Esophagus muscularis mucosa (tissue), 4 donors: ENCODE results near the gene EIF5A2. TPM values are rescaled to one million over a fixed set of nuclear protein-coding genes. Genes with fewer than 3 reads are reported as not detected.
"Not testable (repeated sequence)": the region's sequence is repeated elsewhere in the genome, so short reads cannot be mapped to it uniquely, and the experiment has no call there.

Experiments used
- DNase-seq: peaks from one replicate; pipeline ENCODE4 v3.0.0-alpha.2; 2017; ENCODE audit errors: extremely low spot score
- H3K27ac ChIP-seq, 4 donors: fragments of 200-600 bp; sonication (generic); replicated peaks in 1 of 4; 1 replicate in 3 of 4; 2 replicates in 1 of 4; pipeline ENCODE4 v1.5.1; 2016 to 2019; ENCODE audit warnings: mild to moderate bottlenecking in 1 of 4
- H3K27me3 ChIP-seq, 4 donors: fragments of 200-600 bp; sonication (generic); one replicate each; pipeline versions ENCODE4 v1.5.1 to v1.6.0; 2016 to 2019
- H3K36me3 ChIP-seq, 4 donors: fragments of 200-600 bp; sonication (generic); one replicate each; pipeline ENCODE4 v1.5.1; 2016 to 2019
- H3K4me1 ChIP-seq, 4 donors: fragments of 200-600 bp; sonication (generic); one replicate each; pipeline ENCODE4 v1.5.1; 2016 to 2019
- H3K4me3 ChIP-seq, 4 donors: fragments of 200-600 bp; sonication (generic); 1 replicate in 2 of 4; 2 replicates in 2 of 4; pipeline ENCODE4 v1.5.1; 2016 to 2019; ENCODE audit warnings: mild to moderate bottlenecking in 4 of 4, moderate library complexity in 1 of 4
- H3K9me3 ChIP-seq, 4 donors: fragments of 200-600 bp; sonication (generic); 1 replicate in 3 of 4; 2 replicates in 1 of 4; pipeline ENCODE4 v1.5.1; 2016 to 2019
- CTCF ChIP-seq, 3 experiments: fragments of 200-600 bp in 2 of 3; fragments of 450-650 bp in 1 of 3; sonication (generic) in 2 of 3; IDR thresholded peaks; one replicate each; pipeline ENCODE4 v1.5.1; 2017 to 2019; ENCODE audit warnings: antibody characterized with exemption in 3 of 3, mild to moderate bottlenecking in 2 of 3, moderate library complexity in 1 of 3
- EP300 ChIP-seq: sonication (generic); formaldehyde crosslinking; IDR thresholded peaks from one replicate; pipeline ENCODE4 v1.6.1; 2017; ENCODE audit warnings: antibody characterized with exemption
- POLR2A ChIP-seq: fragments of 450-650 bp; IDR thresholded peaks from one replicate; pipeline ENCODE4 v1.6.1; 2017; ENCODE audit warnings: antibody characterized with exemption, moderate library complexity, mild to moderate bottlenecking, low read depth
- POLR2AphosphoS5 ChIP-seq, 2 donors: sonication (generic); formaldehyde crosslinking; IDR thresholded peaks; one replicate each; pipeline ENCODE4 v1.6.1; 2017; ENCODE audit warnings: antibody characterized with exemption in 2 of 2
- WGBS: methylation state at CpG from one replicate; pipeline ENCODE4 v1.1.5; 2018; 5-methylcytosine and 5-hydroxymethylcytosine counted together
- intact Hi-C: fragments of 100-400 bp; cut with DNase I; formaldehyde crosslinking; loops from one replicate; pipeline ENCODE4 v1.15.1; 2023
- total RNA-seq, 4 donors: library from RNA; depleted of rRNA; stranded (reverse); fragments of >200 nt; gene quantifications; one replicate each; pipeline versions ENCODE4 v1.1.0 to v1.2.1, GENCODE V29; 2016

Gene EIF5A2
- total RNA-seq, 4 donors from 2014 or later: 7.8 to 10.4 (median 7.9) TPM

- no peaks in the 10 kb centered on the region for H3K4me1 ChIP-seq
- WGBS: 83% methylated on average over 2 of the region's 2 CpGs
- H3K27ac ChIP-seq: no peak overlapping the region
- DNase-seq: no peak
- intact Hi-C loops: no loop called here
- H3K4me3 ChIP-seq: no peak overlapping the region
- no peaks in the 10 kb centered on the region for H3K27me3 ChIP-seq
- peaks cover 0 to 4% (median 0%) of the 10 kb centered on the region in 4 donors for H3K9me3 ChIP-seq
- no peak for TF ChIP-seq EP300
- TF ChIP-seq CTCF (IDR thresholded peaks at IDR 0.05): no peak
- no peak for TF ChIP-seq POLR2A
- no peak for TF ChIP-seq POLR2AphosphoS5 (IDR thresholded peaks at IDR 0.05)
- no peaks in the 10 kb centered on the region for H3K36me3 ChIP-seq
These were observed 40.8 kb upstream of the EIF5A2 start for GRCh38 chr3:170949211-170949610.

- no peak for TF ChIP-seq POLR2A
- TF ChIP-seq CTCF (IDR thresholded peaks at IDR 0.05): no peak
- TF ChIP-seq EP300: no peak
- no peak for TF ChIP-seq POLR2AphosphoS5 (IDR thresholded peaks at IDR 0.05)
- DNase-seq: no peak
- Histone ChIP-seq H3K4me1 (no peaks in the 10 kb centered on the region), H3K36me3 (no peaks in the 10 kb centered on the region), H3K27ac (no peak overlapping the region), H3K9me3 (peaks cover 0 to 4% (median 0%) of the 10 kb centered on the region in 4 donors), H3K27me3 (no peaks in the 10 kb centered on the region), H3K4me3 (no peak overlapping the region)
- 90% methylated on average over 12 of the region's 25 CpGs for WGBS
- intact Hi-C loops: no loop called here
These were observed 38.8 kb upstream of the EIF5A2 start for GRCh38 chr3:170947018-170947769.

GRCh38 chr3:170942011-170942410 lies 33.6 kb upstream of the EIF5A2 start:
- Histone ChIP-seq H3K27ac (no peak overlapping the region), H3K27me3 (no peaks in the 10 kb centered on the region), H3K4me1 (no peaks in the 10 kb centered on the region), H3K4me3 (no peak overlapping the region), H3K9me3 (peaks cover 0 to 19% (median 11%) of the 10 kb centered on the region in 4 donors), H3K36me3 (no peaks in the 10 kb centered on the region)
- no peak for TF ChIP-seq POLR2AphosphoS5 (IDR thresholded peaks at IDR 0.05)
- no peak for TF ChIP-seq POLR2A
- TF ChIP-seq CTCF (IDR thresholded peaks at IDR 0.05): no peak
- no peak for TF ChIP-seq EP300
- intact Hi-C loops: no loop called here
- no peak for DNase-seq

GRCh38 chr3:170941551-170941950 lies 33.1 kb upstream of the EIF5A2 start:
- Histone ChIP-seq H3K27ac (no peak overlapping the region), H3K4me3 (no peak overlapping the region), H3K27me3 (no peaks in the 10 kb centered on the region), H3K36me3 (no peaks in the 10 kb centered on the region), H3K4me1 (no peaks in the 10 kb centered on the region), H3K9me3 (peaks cover 0 to 22% (median 11%) of the 10 kb centered on the region in 4 donors)
- TF ChIP-seq POLR2A (no peak), EP300 (no peak), POLR2AphosphoS5 (IDR thresholded peaks at IDR 0.05) (no peak), CTCF (IDR thresholded peaks at IDR 0.05) (no peak)
- WGBS: 59% methylated on average over 1 of the region's 1 CpG
- DNase-seq: no peak
- intact Hi-C loops: no loop called here

GRCh38 chr3:170933039-170933438 lies 24.6 kb upstream of the EIF5A2 start:
- H3K4me1 ChIP-seq, H3K36me3 ChIP-seq, intact Hi-C loops, H3K27me3 ChIP-seq, DNase-seq, H3K4me3 ChIP-seq, H3K27ac ChIP-seq: not testable (repeated sequence)
- H3K9me3 ChIP-seq: peaks cover 0 to 15% (median 2%) of the 10 kb centered on the region in 4 donors
- 87% methylated on average over 4 of the region's 4 CpGs for WGBS

- H3K36me3 ChIP-seq, H3K4me1 ChIP-seq, H3K27ac ChIP-seq, H3K27me3 ChIP-seq, intact Hi-C loops, DNase-seq, H3K4me3 ChIP-seq: not testable (repeated sequence)
- H3K9me3 ChIP-seq: peaks cover 0 to 13% (median 0%) of the 10 kb centered on the region in 4 donors
- WGBS: 90% methylated on average over 11 of the region's 27 CpGs
These were observed 15.1 kb upstream of the EIF5A2 start for GRCh38 chr3:170923553-170923952.
